ENCODE results near the gene ROBO2.

ROBO2 gene

GRCh38 chr3:77571971-77572715 lies 532.2 kb downstream of the ROBO2 start:
- TF ChIP-seq CTCF (IDR thresholded peaks at IDR 0.05; ENCODE audit: borderline replicate concordance, control extremely low read depth, extremely low read depth, insufficient read depth, missing control alignments) = no peak

DNA sequence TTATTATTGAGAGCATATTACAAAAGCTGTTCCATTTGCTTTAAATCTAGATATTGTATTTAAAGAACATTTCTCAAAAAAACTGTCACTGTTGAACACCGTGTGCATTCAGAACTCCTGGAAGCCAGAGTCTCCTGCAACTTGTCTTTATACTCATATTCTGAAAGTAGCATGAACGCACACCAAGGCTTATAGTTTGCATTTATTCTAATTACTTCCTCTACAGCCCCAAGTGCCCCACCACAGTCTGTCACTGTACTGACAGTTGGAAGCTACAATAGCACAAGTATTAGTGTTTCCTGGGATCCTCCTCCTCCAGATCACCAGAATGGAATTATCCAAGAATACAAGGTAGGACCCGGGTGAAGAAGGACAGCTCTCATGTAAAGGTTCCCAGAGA lies 537.4 kb downstream of the ROBO2 start:
- in situ Hi-C loops (cut with MboI; ENCODE audit: low sequenced_read_pairs, unreplicated experiment) = no loop called here
- no peak for TF ChIP-seq CTCF (IDR thresholded peaks at IDR 0.05; ENCODE audit: borderline replicate concordance, control extremely low read depth, extremely low read depth, insufficient read depth, missing control alignments)
- DNase-seq (ENCODE audit: low spot score) = no peak

More at GRCh38 chr3:77571971-77572715, 532.2 kb downstream of the ROBO2 start:
- no peak for DNase-seq (ENCODE audit: low spot score)
- in situ Hi-C loops (cut with MboI; ENCODE audit: low sequenced_read_pairs, unreplicated experiment) = no loop called here

DNA sequence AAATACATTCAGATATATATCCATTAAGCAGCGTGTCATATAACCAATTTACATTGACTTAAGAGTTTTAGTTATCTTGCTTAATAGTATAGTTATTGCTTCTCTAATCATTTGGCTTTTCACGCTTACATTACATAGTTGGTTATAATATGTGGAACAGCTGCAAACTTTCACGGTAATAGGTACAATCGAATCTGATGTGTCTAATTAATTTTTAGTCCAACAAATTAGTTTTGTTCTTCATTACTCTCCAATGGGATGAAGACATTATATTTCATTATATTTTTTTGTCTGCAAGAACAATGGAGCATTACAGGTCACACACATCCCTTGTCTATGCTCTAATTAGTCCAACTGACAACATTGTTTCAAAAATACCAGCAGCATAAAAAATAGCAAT lies 546.3 kb downstream of the ROBO2 start:
- in situ Hi-C loops (cut with MboI; ENCODE audit: low sequenced_read_pairs, unreplicated experiment) = no loop called here
- TF ChIP-seq CTCF (IDR thresholded peaks at IDR 0.05; ENCODE audit: borderline replicate concordance, control extremely low read depth, extremely low read depth, insufficient read depth, missing control alignments) = no peak
- no peak for DNase-seq (ENCODE audit: low spot score)

- DNase-seq (ENCODE audit: low spot score) = no peak
- in situ Hi-C loops (cut with MboI; ENCODE audit: low sequenced_read_pairs, unreplicated experiment) = no loop called here
- no peak for TF ChIP-seq CTCF (IDR thresholded peaks at IDR 0.05; ENCODE audit: borderline replicate concordance, control extremely low read depth, extremely low read depth, insufficient read depth, missing control alignments)
These were observed 549.0 kb downstream of the ROBO2 start for GRCh38 chr3:77588863-77589262.

GRCh38 chr3:77590191-77590590 lies 550.3 kb downstream of the ROBO2 start:
- no peak for DNase-seq (ENCODE audit: low spot score)
- in situ Hi-C loops (cut with MboI; ENCODE audit: low sequenced_read_pairs, unreplicated experiment) = no loop called here
- no peak for TF ChIP-seq CTCF (IDR thresholded peaks at IDR 0.05; ENCODE audit: borderline replicate concordance, control extremely low read depth, extremely low read depth, insufficient read depth, missing control alignments)

DNA sequence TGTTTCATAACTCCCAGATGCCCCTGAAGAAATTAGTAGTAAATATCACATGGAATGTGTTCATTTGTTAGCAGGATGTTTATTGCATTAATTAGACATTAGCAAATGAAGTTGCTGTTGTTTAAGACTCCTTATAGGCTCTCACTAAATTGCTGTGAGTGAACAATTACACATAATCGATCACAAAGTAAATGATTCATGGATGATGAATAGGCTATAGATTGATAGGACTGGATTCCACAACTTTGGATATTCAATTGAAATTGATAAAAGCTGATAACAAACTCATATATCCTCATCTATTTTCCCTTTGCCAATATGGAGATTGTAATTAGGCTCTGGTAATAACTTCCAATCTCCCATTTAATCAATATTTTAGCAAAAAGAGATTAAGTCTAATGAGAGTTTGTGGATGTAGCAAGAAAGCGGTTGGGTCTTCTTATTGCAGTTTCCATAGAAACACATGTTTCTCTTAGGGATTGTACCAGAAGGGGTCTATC lies 555.5 kb downstream of the ROBO2 start:
- TF ChIP-seq CTCF (IDR thresholded peaks at IDR 0.05; ENCODE audit: borderline replicate concordance, control extremely low read depth, extremely low read depth, insufficient read depth, missing control alignments) = no peak
- DNase-seq (ENCODE audit: low spot score) = no peak
- in situ Hi-C loops (cut with MboI; ENCODE audit: low sequenced_read_pairs, unreplicated experiment) = no loop called here
